ENCODE results near the gene SKAP1.
"Not testable (repeated sequence)": the region's sequence is repeated elsewhere in the genome, so short reads cannot be mapped to it uniquely, and the experiment has no call there.

SKAP1 gene

DNA sequence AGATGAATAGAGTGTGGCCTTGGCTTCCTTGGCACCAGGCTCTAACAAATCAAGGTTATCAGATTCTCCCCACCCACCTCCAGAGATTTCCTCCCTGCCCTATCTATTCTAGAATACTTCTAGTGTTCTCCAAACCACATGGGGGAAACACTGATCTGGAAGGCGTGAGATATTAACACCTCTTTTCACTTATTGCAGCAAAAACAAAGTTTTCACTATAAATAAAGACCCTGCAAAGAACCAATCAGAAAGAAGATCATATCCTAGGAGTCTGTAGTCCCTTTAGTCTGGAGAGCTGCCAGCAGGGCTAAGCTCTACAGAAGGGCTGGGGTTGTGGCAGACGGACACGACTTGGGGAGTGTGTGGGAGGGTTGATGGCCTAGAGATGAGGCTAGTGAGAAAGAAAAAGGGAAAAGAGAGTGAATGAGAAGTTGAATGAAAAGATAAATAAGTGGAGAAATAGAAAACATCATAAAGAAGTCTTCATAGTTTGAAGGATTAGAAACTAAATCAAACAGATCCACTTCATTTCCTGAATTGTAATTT is 8.6 kb upstream of the SKAP1 start:
- Histone ChIP-seq H3K9me3 (ENCODE audit: control insufficient read depth, low read length) (no peaks in the 10 kb centered on the region), H3K36me3 (ENCODE audit: control insufficient read depth, insufficient read depth, low read length) (no peaks in the 10 kb centered on the region), H3K4me1 (ENCODE audit: control insufficient read depth, insufficient read depth, low read length) (no peaks in the 10 kb centered on the region), H3K4me3 (ENCODE audit: insufficient read depth, low read depth, low read length) (no peak overlapping the region), H3K27me3 (ENCODE audit: control insufficient read depth, insufficient read depth, low read length, poor library complexity, severe bottlenecking) (peaks cover 8% of the 10 kb centered on the region), H3K27ac (ENCODE audit: insufficient read depth, low read depth, low read length, poor library complexity, severe bottlenecking) (no peak overlapping the region)
- WGBS, 2 experiments = 86 to 91% methylated on average over 3 of the region's 3 CpGs

DNA sequence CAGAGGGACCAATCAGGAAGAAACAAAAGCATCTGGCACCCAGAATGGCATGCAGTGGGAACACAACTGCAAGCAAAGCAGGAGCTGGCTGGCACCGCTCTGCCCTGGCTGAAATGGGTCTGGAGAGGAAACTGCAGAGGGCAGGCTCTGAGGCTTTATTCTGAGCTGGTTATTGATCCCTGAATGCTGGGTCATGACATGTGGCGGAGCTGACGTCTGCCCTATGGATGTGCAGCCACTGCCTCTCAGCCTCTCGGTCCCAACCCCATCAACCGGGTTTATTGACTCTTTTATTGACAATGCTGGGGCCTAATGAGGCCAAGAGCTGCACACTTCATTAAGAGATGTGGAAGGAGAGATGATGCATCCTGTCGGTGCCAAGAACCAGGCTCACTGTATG is 3.9 kb upstream of the SKAP1 start:
- Histone ChIP-seq H3K4me3 (ENCODE audit: insufficient read depth, low read depth, low read length) (no peak overlapping the region), H3K27ac (ENCODE audit: insufficient read depth, low read depth, low read length, poor library complexity, severe bottlenecking) (no peak overlapping the region), H3K27me3 (ENCODE audit: control insufficient read depth, insufficient read depth, low read length, poor library complexity, severe bottlenecking) (peaks cover 51% of the 10 kb centered on the region), H3K36me3 (ENCODE audit: control insufficient read depth, insufficient read depth, low read length) (no peaks in the 10 kb centered on the region), H3K4me1 (ENCODE audit: control insufficient read depth, insufficient read depth, low read length) (peaks cover 3% of the 10 kb centered on the region), H3K9me3 (ENCODE audit: control insufficient read depth, low read length) (no peaks in the 10 kb centered on the region)
- 92 to 93% methylated on average over 6 of the region's 6 CpGs for WGBS, 2 experiments

DNA sequence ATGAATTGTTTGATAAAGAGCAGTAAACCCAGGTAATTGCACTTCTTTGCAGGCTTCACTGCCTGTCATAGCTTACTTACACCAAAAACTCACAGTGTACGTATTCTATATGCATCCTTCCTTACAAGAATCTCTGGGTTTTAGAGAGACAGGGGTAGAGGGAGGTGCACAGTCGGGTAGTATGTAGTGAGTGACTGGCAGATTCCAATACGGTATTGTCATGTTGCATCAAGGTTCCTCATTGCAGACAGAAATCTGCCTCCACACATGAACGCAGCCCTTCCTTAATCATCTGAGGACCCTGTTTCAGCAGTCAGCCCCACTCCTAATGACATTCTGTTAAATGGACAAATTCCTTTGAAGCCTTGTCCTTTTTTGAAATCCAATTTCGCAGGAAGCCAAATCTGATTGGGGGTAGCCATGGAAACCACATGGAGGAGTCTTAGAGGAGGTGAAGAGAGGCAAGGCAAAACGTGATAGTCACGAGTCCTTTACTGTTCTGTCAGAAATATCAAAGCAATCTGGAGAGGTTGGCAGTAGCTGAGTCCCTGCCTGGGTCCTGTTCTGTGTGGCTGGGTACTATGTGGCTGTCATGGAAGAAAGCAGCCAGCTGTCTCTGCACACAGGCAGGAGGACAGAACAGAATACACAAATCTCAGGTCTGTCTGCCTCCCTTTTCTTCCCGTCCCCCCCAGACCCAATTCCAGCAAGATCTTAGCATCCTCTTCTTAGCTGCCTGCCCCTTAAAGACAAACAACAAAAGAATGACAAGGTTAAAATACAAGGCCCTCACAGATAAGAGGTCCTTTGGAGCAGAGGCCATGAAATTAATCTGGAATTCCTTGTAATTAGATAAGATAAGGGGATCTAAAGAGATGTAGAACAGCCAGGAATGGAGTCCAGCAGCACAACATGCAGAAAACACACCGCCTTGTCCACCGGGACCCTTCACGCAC is 3.1 kb upstream of the SKAP1 start:
- Histone ChIP-seq H3K36me3 (ENCODE audit: control insufficient read depth, insufficient read depth, low read length) (no peaks in the 10 kb centered on the region), H3K4me1 (ENCODE audit: control insufficient read depth, insufficient read depth, low read length) (peaks cover 3% of the 10 kb centered on the region), H3K27ac (ENCODE audit: insufficient read depth, low read depth, low read length, poor library complexity, severe bottlenecking) (no peak overlapping the region), H3K9me3 (ENCODE audit: control insufficient read depth, low read length) (no peaks in the 10 kb centered on the region), H3K4me3 (ENCODE audit: insufficient read depth, low read depth, low read length) (no peak overlapping the region), H3K27me3 (ENCODE audit: control insufficient read depth, insufficient read depth, low read length, poor library complexity, severe bottlenecking) (peaks cover 59% of the 10 kb centered on the region)
- 80 to 81% methylated on average over 11 of the region's 11 CpGs for WGBS, 2 experiments

DNA sequence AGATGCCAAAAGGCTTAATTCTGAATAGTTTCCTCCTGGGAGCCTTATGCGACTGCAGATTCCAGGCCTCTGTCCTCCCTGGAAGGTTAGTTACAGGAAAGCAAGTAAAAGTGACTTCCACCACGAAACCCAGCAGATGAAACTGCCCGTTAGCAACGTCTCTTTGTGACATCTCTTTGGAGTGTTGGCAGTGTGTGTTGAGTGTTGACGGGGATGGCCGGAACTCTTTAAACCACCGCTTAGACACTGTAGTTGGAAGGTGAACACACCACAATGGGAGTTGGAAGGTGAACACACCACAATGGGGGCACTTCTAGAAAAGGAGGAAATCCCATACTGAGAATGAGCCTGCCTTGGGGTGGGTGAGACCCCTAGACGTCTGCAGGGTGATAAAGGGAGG is 858 bp downstream of the SKAP1 start:
- WGBS, 2 experiments = 88 to 89% methylated on average over 8 of the region's 8 CpGs
- Histone ChIP-seq H3K27ac (ENCODE audit: insufficient read depth, low read depth, low read length, poor library complexity, severe bottlenecking) (no peak overlapping the region), H3K27me3 (ENCODE audit: control insufficient read depth, insufficient read depth, low read length, poor library complexity, severe bottlenecking) (peaks cover 51% of the 10 kb centered on the region), H3K9me3 (ENCODE audit: control insufficient read depth, low read length) (no peaks in the 10 kb centered on the region), H3K36me3 (ENCODE audit: control insufficient read depth, insufficient read depth, low read length) (no peaks in the 10 kb centered on the region), H3K4me3 (ENCODE audit: insufficient read depth, low read depth, low read length) (no peak overlapping the region), H3K4me1 (ENCODE audit: control insufficient read depth, insufficient read depth, low read length) (peaks cover 3% of the 10 kb centered on the region)

DNA sequence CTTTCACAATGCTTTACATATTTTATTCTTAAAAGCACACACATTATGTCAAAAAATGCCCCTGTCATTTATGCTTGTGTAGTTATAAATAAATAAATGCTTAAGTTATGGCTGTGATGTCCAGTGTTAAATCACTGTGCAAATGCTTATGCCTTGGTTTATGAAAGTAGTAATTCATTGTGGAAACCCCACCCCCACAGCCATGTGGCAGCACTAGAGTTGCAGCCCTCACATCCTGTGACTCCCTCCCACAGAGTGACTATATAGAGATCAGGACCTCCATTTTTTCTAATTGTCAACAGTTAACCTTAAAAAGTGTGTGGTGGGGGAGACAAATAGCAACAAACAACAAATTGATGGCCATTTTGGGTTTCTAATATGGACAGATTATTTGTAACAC is 2.4 kb downstream of the SKAP1 start:
- Histone ChIP-seq H3K4me3 (ENCODE audit: insufficient read depth, low read depth, low read length) (no peak overlapping the region), H3K9me3 (ENCODE audit: control insufficient read depth, low read length) (no peaks in the 10 kb centered on the region), H3K4me1 (ENCODE audit: control insufficient read depth, insufficient read depth, low read length) (no peaks in the 10 kb centered on the region), H3K27me3 (ENCODE audit: control insufficient read depth, insufficient read depth, low read length, poor library complexity, severe bottlenecking) (peaks cover 44% of the 10 kb centered on the region), H3K36me3 (ENCODE audit: control insufficient read depth, insufficient read depth, low read length) (no peaks in the 10 kb centered on the region), H3K27ac (ENCODE audit: insufficient read depth, low read depth, low read length, poor library complexity, severe bottlenecking) (no peak overlapping the region)

DNA sequence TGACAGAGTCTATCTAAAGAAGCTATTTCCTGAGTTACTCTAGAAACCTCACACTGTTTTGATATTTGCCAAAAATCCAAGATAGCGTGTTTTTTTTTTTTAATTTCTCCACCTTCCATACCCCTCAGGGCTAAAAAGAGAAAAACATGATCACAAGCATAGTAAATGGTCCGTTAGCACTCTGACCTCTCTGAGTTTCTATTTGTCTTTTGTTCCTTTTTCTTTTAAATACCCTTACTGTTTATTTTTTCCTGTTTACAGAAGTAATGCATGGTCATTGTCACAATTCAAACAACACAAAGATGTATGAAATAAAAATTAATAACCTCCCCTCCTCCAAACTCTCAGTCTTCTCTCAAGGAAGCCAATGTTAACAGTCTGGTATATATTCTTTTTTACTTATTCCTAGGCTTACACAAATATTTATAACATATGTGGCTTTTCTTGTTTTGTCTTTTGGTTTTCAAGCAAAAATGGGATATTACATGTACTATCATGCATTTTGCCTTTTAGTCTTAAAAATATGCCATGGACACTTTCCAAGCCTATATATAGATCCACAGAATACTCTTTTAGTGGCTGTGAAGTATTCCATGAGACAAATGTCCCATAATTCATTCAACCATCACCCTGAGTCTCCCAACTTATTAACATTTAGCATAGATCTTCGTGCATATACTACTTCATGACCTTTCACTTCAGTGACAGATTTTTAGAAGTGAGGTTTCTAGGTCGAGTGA is 3.1 kb downstream of the SKAP1 start:
- Histone ChIP-seq H3K27me3 (ENCODE audit: control insufficient read depth, insufficient read depth, low read length, poor library complexity, severe bottlenecking) (peaks cover 38% of the 10 kb centered on the region), H3K4me3 (ENCODE audit: insufficient read depth, low read depth, low read length) (no peak overlapping the region), H3K9me3 (ENCODE audit: control insufficient read depth, low read length) (no peaks in the 10 kb centered on the region), H3K36me3 (ENCODE audit: control insufficient read depth, insufficient read depth, low read length) (no peaks in the 10 kb centered on the region), H3K27ac (ENCODE audit: insufficient read depth, low read depth, low read length, poor library complexity, severe bottlenecking) (no peak overlapping the region), H3K4me1 (ENCODE audit: control insufficient read depth, insufficient read depth, low read length) (no peaks in the 10 kb centered on the region)
- WGBS, 2 experiments = 85 to 98% methylated on average over 3 to 4 of the region's 4 CpGs

DNA sequence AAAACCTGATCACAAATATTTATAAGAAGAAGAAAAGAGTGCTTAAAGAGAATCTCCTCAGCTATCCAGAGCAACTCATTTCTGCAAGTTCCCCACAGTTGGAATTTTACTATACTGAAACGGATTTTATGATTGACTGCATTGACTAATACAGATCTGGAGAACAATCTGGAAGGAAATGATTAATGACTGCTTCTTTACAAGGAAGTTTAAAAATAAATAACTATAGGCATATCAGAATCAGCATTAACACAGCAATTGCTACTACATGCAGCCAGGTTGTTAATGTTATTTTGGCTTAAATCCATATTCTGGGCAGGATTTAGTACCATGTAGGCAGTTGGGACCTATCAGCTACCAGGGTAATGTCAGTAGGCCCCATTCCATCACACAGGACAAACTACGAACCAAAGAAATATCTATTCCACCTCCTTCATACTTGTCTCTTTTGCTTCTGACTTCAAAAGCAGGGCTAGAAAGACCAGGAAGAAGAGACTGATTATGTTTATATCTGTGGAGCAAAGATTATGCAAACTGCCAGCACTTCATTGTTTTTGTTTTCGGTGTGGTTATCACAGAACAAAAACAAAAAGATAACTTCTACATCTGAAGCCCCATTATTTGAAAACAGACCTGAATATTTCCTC is 3.9 kb downstream of the SKAP1 start:
- no peaks in the 10 kb centered on the region for H3K4me1 ChIP-seq (ENCODE audit: control insufficient read depth, insufficient read depth, low read length)
- H3K27ac ChIP-seq (ENCODE audit: insufficient read depth, low read depth, low read length, poor library complexity, severe bottlenecking) = no peak overlapping the region
- WGBS, 2 experiments = 90 to 95% methylated on average over 3 of the region's 3 CpGs
- H3K9me3 ChIP-seq (ENCODE audit: control insufficient read depth, low read length) = no peaks in the 10 kb centered on the region
- peaks cover 31% of the 10 kb centered on the region for H3K27me3 ChIP-seq (ENCODE audit: control insufficient read depth, insufficient read depth, low read length, poor library complexity, severe bottlenecking)
- no peak overlapping the region for H3K4me3 ChIP-seq (ENCODE audit: insufficient read depth, low read depth, low read length)
- H3K36me3 ChIP-seq (ENCODE audit: control insufficient read depth, insufficient read depth, low read length) = no peaks in the 10 kb centered on the region

DNA sequence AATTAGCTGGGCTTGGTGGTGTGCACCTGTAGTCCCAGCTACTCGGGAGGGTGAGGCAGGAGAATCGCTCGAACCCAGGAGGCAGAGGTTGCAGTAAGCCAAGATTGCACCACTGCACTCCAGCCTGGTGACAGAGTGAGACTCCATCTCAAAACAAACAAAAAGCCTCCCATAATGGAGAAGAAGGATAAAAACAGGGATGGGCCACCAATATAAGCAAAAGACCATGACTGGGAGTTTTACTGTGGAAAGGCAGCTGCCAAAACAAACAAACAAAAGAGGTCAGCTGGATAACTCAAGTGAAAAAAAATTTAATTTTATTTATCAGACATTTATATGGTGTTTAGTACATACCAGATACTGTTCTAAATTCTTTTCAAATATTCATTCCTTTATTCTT is 8.0 kb downstream of the SKAP1 start:
- WGBS, 2 experiments = 86 to 99% methylated on average over 3 of the region's 3 CpGs
- not testable (repeated sequence) for H3K9me3 ChIP-seq (ENCODE audit: control insufficient read depth, low read length); H3K4me1 ChIP-seq (ENCODE audit: control insufficient read depth, insufficient read depth, low read length); H3K36me3 ChIP-seq (ENCODE audit: control insufficient read depth, insufficient read depth, low read length); H3K27ac ChIP-seq (ENCODE audit: insufficient read depth, low read depth, low read length, poor library complexity, severe bottlenecking); H3K4me3 ChIP-seq (ENCODE audit: insufficient read depth, low read depth, low read length); H3K27me3 ChIP-seq (ENCODE audit: control insufficient read depth, insufficient read depth, low read length, poor library complexity, severe bottlenecking)

DNA sequence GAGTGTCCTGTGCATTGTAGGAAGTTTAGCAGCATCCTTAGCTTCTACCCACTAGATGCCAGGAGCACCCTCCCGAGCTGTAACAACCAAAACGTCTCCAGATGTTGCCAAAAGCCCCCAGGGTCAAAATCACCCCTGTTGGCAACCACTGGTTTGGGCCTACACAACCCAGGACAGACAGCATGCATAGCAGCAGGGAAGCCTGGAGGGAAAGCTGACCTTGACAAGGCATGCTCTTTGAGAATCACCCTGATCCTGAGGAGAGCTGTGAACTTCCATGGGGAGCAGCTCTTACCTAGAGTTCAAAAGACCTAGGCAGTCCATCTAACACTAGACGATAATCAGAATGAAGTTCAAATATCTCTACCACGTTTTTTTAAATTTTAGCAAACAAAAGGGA is 9.2 kb downstream of the SKAP1 start:
- 42 to 48% methylated on average over 2 to 3 of the region's 4 CpGs for WGBS, 2 experiments
- Histone ChIP-seq H3K4me3 (ENCODE audit: insufficient read depth, low read depth, low read length) (no peak overlapping the region), H3K4me1 (ENCODE audit: control insufficient read depth, insufficient read depth, low read length) (no peaks in the 10 kb centered on the region), H3K27me3 (ENCODE audit: control insufficient read depth, insufficient read depth, low read length, poor library complexity, severe bottlenecking) (no peaks in the 10 kb centered on the region), H3K9me3 (ENCODE audit: control insufficient read depth, low read length) (no peaks in the 10 kb centered on the region), H3K27ac (ENCODE audit: insufficient read depth, low read depth, low read length, poor library complexity, severe bottlenecking) (no peak overlapping the region), H3K36me3 (ENCODE audit: control insufficient read depth, insufficient read depth, low read length) (no peaks in the 10 kb centered on the region)

DNA sequence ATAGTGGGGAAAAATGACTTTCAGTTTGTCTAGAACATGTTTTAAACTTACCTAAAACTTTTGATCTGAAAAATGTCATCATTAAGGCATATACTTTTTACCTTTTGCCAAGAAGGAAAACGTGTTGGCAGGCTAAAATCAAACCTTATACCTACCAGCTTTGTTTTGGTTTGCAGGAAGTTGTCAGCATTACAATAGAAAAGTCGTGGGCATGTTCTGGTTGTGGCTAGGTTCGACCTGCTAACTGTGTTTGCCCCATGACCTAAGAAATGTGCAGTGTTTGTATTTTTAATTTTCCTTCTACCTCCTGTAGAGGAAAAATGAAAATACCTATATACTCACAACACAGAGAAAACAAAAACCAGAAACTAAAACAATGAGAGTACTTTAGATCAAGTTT is 13.0 kb downstream of the SKAP1 start:
- Histone ChIP-seq H3K27me3 (ENCODE audit: control insufficient read depth, insufficient read depth, low read length, poor library complexity, severe bottlenecking) (no peaks in the 10 kb centered on the region), H3K36me3 (ENCODE audit: control insufficient read depth, insufficient read depth, low read length) (no peaks in the 10 kb centered on the region), H3K4me3 (ENCODE audit: insufficient read depth, low read depth, low read length) (no peak overlapping the region), H3K9me3 (ENCODE audit: control insufficient read depth, low read length) (no peaks in the 10 kb centered on the region), H3K27ac (ENCODE audit: insufficient read depth, low read depth, low read length, poor library complexity, severe bottlenecking) (no peak overlapping the region), H3K4me1 (ENCODE audit: control insufficient read depth, insufficient read depth, low read length) (no peaks in the 10 kb centered on the region)
- WGBS, 2 experiments = 7 to 15% methylated on average over 3 of the region's 3 CpGs

All from ectodermal cell (in vitro differentiated cells).